GM23248 (cell line): ENCODE results near the gene USP37. TPM values are rescaled to one million over a fixed set of nuclear protein-coding genes. Genes with fewer than 3 reads are reported as not detected.

Experiments used
- DNase-seq: peaks from one replicate; pipeline ENCODE4 v3.0.0-alpha.2; 2015
- H2AFZ ChIP-seq: fragments of 200-600 bp; sonication (generic); 2 replicates; pipeline ENCODE4 v1.6.1; 2016; ENCODE audit warnings: antibody characterized with exemption
- H3F3A ChIP-seq: fragments of 200-600 bp; sonication (generic); 2 replicates; pipeline ENCODE4 v1.6.1; 2016; ENCODE audit warnings: mild to moderate bottlenecking, antibody characterized with exemption, mixed run types; ENCODE audit not compliant: insufficient read depth
- H3K27ac ChIP-seq: fragments of 200-600 bp; sonication (generic); 2 replicates; pipeline ENCODE4 v1.5.1; 2016; ENCODE audit warnings: mild to moderate bottlenecking
- H3K27me3 ChIP-seq: fragments of 200-600 bp; sonication (generic); replicated peaks from 2 replicates; pipeline ENCODE4 v1.6.1; 2016; ENCODE audit warnings: mild to moderate bottlenecking; ENCODE audit not compliant: insufficient read depth
- H3K36me3 ChIP-seq: fragments of 200-600 bp; sonication (generic); 2 replicates; pipeline ENCODE4 v1.6.1; 2016; ENCODE audit warnings: low read depth, mild to moderate bottlenecking
- H3K4me1 ChIP-seq: fragments of 200-600 bp; sonication (generic); 2 replicates; pipeline ENCODE4 v1.6.1; 2016; ENCODE audit warnings: mild to moderate bottlenecking; ENCODE audit not compliant: insufficient read depth
- H3K4me2 ChIP-seq: fragments of 200-600 bp; sonication (generic); one replicate; pipeline ENCODE4 v1.6.1; 2016; ENCODE audit warnings: mild to moderate bottlenecking; ENCODE audit not compliant: unreplicated experiment
- H3K4me3 ChIP-seq: fragments of 200-600 bp; sonication (generic); 2 replicates; pipeline ENCODE4 v1.5.1; 2016; ENCODE audit warnings: mild to moderate bottlenecking
- H3K79me2 ChIP-seq: fragments of 200-600 bp; sonication (generic); 2 replicates; pipeline ENCODE4 v1.6.1; 2016; ENCODE audit warnings: mild to moderate bottlenecking; ENCODE audit not compliant: insufficient read depth
- H3K9ac ChIP-seq: fragments of 200-600 bp; sonication (generic); 2 replicates; pipeline ENCODE4 v1.6.1; 2016; ENCODE audit warnings: mild to moderate bottlenecking
- H3K9me2 ChIP-seq: fragments of 200-600 bp; sonication (generic); 2 replicates; pipeline ENCODE4 v1.6.1; 2016; ENCODE audit warnings: mixed run types, mild to moderate bottlenecking, moderate library complexity; ENCODE audit not compliant: insufficient read depth
- H3K9me3 ChIP-seq: fragments of 200-600 bp; sonication (generic); one replicate; pipeline ENCODE4 v1.6.1; 2017; ENCODE audit warnings: low read depth
- H4K20me1 ChIP-seq: fragments of 200-600 bp; sonication (generic); 2 replicates; pipeline ENCODE4 v1.6.0; 2016; ENCODE audit not compliant: insufficient read depth
- EZH2 ChIP-seq: fragments of 200-600 bp; sonication (generic); IDR thresholded peaks from 2 replicates; pipeline ENCODE4 v1.6.1; 2018; ENCODE audit warnings: antibody characterized with exemption, mild to moderate bottlenecking; ENCODE audit not compliant: insufficient read depth, poor library complexity, severe bottlenecking
- EZH2phosphoT487 ChIP-seq: fragments of 200-600 bp; sonication (generic); IDR thresholded peaks from 2 replicates; pipeline ENCODE4 v1.6.1; 2018; ENCODE audit warnings: antibody characterized with exemption, moderate library complexity, mild to moderate bottlenecking, low read depth; ENCODE audit not compliant: insufficient read depth
- WGBS, 2 experiments: methylation state at CpG; one replicate each; pipeline ENCODE4 v1.1.6; 2015 to 2017; ENCODE audit warnings: low lambda C conversion rate in 2 of 2, low coverage in 1 of 2; ENCODE audit errors: missing lambda C conversion rate in 2 of 2; 5-methylcytosine and 5-hydroxymethylcytosine counted together
- in situ Hi-C: fragments of 300-500 bp; cut with MboI; formaldehyde crosslinking; loops from 2 replicates; pipeline ENCODE4 v1.15.0; 2020
- polyA plus RNA-seq: library from polyadenylated mRNA; unstranded; fragments of >200 nt; fragmentation: Nextera tagmentation; extraction: Ambion mirVana; gene quantifications from 2 replicates; pipeline ENCODE4 v1.2.1, GENCODE V29; 2016
- total RNA-seq: library from RNA; depleted of rRNA; stranded (reverse); fragments of >200 nt; shearing (Covaris generic); gene quantifications from 2 replicates; pipeline ENCODE4 v1.2.3, GENCODE V29; 2014

Gene USP37
- total and polyA plus RNA-seq, 2 experiments from 2014 or later, result 5.0 to 6.6 TPM

- peaks cover 20% of the 10 kb centered on the region for H3K36me3 ChIP-seq
- no peaks in the 10 kb centered on the region for H3K27me3 ChIP-seq
- TF ChIP-seq EZH2phosphoT487 (no peak), EZH2 (no peak)
- H3F3A ChIP-seq, result no peaks in the 10 kb centered on the region; the same call in 1 of the 2 replicates
- no peaks in the 10 kb centered on the region for H3K79me2 ChIP-seq
- H3K4me2 ChIP-seq, result no peak overlapping the region
- H3K4me3 ChIP-seq, result no peak overlapping the region
- H3K9me2 ChIP-seq, result no peaks in the 10 kb centered on the region
- 84 to 88% methylated on average over 5 of the region's 5 CpGs for WGBS, 2 experiments
- no peak overlapping the region for H3K27ac ChIP-seq
- no peaks in the 10 kb centered on the region for H4K20me1 ChIP-seq
- no peaks in the 10 kb centered on the region for H3K9me3 ChIP-seq
- H3K9ac ChIP-seq, result no peak overlapping the region
- H3K4me1 ChIP-seq, result no peaks in the 10 kb centered on the region
- H2AFZ ChIP-seq, result no peak overlapping the region
- in situ Hi-C loops, result no loop called here
- DNase-seq, result no peak
Measured at GRCh38 chr2:218471982-218472381, 96.2 kb downstream of the USP37 start.

- Histone ChIP-seq H3K4me3 (no peak overlapping the region), H3K79me2 (no peaks in the 10 kb centered on the region), H3K27me3 (no peaks in the 10 kb centered on the region), H3K9me3 (no peaks in the 10 kb centered on the region), H3F3A (no peaks in the 10 kb centered on the region; the same call in 1 of the 2 replicates), H2AFZ (no peak overlapping the region), H3K27ac (no peak overlapping the region), H3K9me2 (no peaks in the 10 kb centered on the region), H4K20me1 (no peaks in the 10 kb centered on the region), H3K36me3 (peaks cover 20% of the 10 kb centered on the region), H3K4me1 (no peaks in the 10 kb centered on the region), H3K9ac (no peak overlapping the region), H3K4me2 (no peak overlapping the region)
- no peak for TF ChIP-seq EZH2
- no peak for DNase-seq
- in situ Hi-C loops, result no loop called here
- WGBS, 2 experiments, result 94 to 98% methylated on average over 2 of the region's 2 CpGs
Measured at GRCh38 chr2:218471036-218471435, 97.1 kb downstream of the USP37 start.

GRCh38 chr2:218470448-218470847 lies 97.7 kb downstream of the USP37 start:
- Histone ChIP-seq H2AFZ (no peak overlapping the region), H3F3A (no peaks in the 10 kb centered on the region; the same call in 1 of the 2 replicates), H4K20me1 (no peaks in the 10 kb centered on the region), H3K4me3 (no peak overlapping the region), H3K27ac (no peak overlapping the region), H3K4me2 (no peak overlapping the region), H3K9me2 (no peaks in the 10 kb centered on the region), H3K9me3 (no peaks in the 10 kb centered on the region), H3K4me1 (no peaks in the 10 kb centered on the region), H3K79me2 (no peaks in the 10 kb centered on the region), H3K9ac (no peak overlapping the region), H3K36me3 (peaks cover 22% of the 10 kb centered on the region), H3K27me3 (no peaks in the 10 kb centered on the region)
- TF ChIP-seq EZH2, result no peak
- TF ChIP-seq EZH2phosphoT487, result no peak
- WGBS, 2 experiments, result 0 to 3% methylated on average over 1 of the region's 1 CpG
- in situ Hi-C loops, result no loop called here
- no peak for DNase-seq

DNA sequence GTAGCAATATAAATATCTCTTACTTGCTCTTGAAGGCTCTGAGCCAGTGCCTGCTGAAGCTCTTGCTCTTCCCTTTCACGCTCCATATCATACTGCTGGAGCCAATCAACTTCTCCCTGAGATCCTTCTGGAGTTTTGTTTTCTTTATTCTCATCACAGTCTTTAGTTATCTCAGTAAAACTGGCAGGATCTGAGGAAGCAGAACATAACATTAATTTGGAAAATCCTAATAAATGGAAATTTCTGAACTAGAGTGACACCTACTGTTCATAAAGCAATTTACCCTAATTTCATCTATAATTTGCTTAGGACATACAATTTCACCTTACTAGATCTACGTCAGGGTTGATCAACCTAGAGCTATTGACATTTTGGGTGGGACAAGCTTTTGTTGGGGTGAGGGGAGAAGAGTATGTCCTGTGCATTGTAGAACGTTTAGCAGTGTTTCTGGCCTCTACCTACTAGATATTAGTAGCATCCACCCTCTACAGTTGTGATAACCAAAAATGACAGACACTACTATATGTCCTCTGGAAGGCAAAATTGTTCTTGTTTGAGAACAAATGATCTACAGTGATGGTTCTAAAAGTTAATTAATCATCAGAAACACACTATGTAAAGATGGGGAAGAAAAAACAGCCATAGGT lies 102.0 kb downstream of the USP37 start:
- peak; percentile 47 for DNase-seq
- H3K4me2 ChIP-seq, result no peak overlapping the region
- peaks cover 11% of the 10 kb centered on the region; the same call in 1 of the 2 replicates for H3K36me3 ChIP-seq
- no peaks in the 10 kb centered on the region for H3K79me2 ChIP-seq
- H2AFZ ChIP-seq, result no peak overlapping the region
- H3K4me1 ChIP-seq, result no peaks in the 10 kb centered on the region
- in situ Hi-C loops, result no loop called here
- H3F3A ChIP-seq, result no peaks in the 10 kb centered on the region; the same call in 1 of the 2 replicates
- no peaks in the 10 kb centered on the region for H3K27me3 ChIP-seq
- TF ChIP-seq EZH2phosphoT487, result no peak
- TF ChIP-seq EZH2, result no peak
- no peak overlapping the region for H3K4me3 ChIP-seq
- H4K20me1 ChIP-seq, result no peaks in the 10 kb centered on the region
- no peak overlapping the region for H3K27ac ChIP-seq
- H3K9me2 ChIP-seq, result no peaks in the 10 kb centered on the region
- H3K9ac ChIP-seq, result no peak overlapping the region
- H3K9me3 ChIP-seq, result no peaks in the 10 kb centered on the region
- 30 to 35% methylated on average over 3 of the region's 3 CpGs for WGBS, 2 experiments
